ENCODE measurements around the gene DENND5A.

- TF ChIP-seq CTCF (conservative IDR thresholded peaks at IDR 0.05; ENCODE audit: low read length) (no peak), EZH2phosphoT487 (IDR thresholded peaks at IDR 0.05; ENCODE audit: borderline replicate concordance, low read depth, low read length) (no peak)
Measured at GRCh38 chr11:9133956-9134355, 131.2 kb downstream of the DENND5A start.
